Erythroblast (primary cell): Measurements from ENCODE around the gene GOLGA6L9.
"Not testable (repeated sequence)": the region's sequence is repeated elsewhere in the genome, so short reads cannot be mapped to it uniquely, and the experiment has no call there.

Experiments used
- GATA1 ChIP-seq: IDR thresholded peaks from 2 replicates; pipeline ENCODE4 v1.6.1; 2011; ENCODE audit warnings: low read depth, mild to moderate bottlenecking, control low read depth, low read length, moderate library complexity
- POLR2A ChIP-seq: IDR thresholded peaks from 2 replicates; pipeline ENCODE4 v1.6.1; 2011; ENCODE audit warnings: mild to moderate bottlenecking, low read length

GRCh38 chr15:82406211-82406610 lies 23.4 kb upstream of the GOLGA6L9 start:
- TF ChIP-seq POLR2A, GATA1: not testable (repeated sequence)
